ENCODE results near the gene CEP131. TPM values are rescaled to one million over a fixed set of nuclear protein-coding genes. Genes with fewer than 3 reads are reported as not detected.

CEP131 gene
- total RNA-seq, 4 donors from 2014 or later, result 9.2 to 35.0 (median 20.9) TPM

DNA sequence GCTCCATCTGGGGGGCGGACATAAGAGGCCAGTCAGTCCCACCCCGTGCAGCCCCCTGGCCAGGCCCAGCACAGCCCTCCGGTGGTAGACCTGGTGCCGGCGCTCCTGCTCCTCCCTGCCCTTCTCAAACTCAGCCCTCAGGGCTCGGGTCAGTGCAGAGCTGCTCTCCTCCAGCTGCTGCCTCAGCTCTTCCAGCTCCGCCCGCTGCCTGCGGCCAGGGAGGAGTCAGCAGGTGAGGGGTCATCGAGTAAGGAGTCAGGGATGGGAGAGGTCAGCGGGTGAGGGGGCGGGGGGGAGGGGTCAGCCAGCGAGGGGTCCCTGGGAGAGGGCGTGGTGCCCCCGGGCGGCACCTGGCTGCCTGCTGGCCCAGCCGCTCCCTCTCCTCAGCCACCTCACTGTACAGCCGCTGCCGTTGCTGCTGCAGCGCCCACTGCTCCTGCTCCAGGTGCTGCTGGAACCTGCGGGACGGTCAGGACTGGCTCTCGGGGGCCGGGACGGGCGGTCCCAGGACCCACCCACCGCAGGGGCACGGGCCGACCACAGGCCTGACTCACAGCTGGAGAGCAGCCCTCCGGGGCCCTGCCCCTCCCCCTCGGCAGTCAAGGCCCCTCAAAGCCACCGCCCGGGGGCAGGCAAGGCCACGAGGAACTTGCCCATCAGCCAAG is 30.2 kb downstream of the CEP131 start:
- H3K9me3 ChIP-seq, result no peaks in the 10 kb centered on the region
- H3K4me3 ChIP-seq, result no peak overlapping the region
- no peak for DNase-seq (ENCODE audit: low spot score in 2 of 2)
- TF ChIP-seq POLR2A (IDR thresholded peaks at IDR 0.05) (no peak), EP300 (IDR thresholded peaks at IDR 0.05) (no peak)
- TF ChIP-seq, protein P1, sequence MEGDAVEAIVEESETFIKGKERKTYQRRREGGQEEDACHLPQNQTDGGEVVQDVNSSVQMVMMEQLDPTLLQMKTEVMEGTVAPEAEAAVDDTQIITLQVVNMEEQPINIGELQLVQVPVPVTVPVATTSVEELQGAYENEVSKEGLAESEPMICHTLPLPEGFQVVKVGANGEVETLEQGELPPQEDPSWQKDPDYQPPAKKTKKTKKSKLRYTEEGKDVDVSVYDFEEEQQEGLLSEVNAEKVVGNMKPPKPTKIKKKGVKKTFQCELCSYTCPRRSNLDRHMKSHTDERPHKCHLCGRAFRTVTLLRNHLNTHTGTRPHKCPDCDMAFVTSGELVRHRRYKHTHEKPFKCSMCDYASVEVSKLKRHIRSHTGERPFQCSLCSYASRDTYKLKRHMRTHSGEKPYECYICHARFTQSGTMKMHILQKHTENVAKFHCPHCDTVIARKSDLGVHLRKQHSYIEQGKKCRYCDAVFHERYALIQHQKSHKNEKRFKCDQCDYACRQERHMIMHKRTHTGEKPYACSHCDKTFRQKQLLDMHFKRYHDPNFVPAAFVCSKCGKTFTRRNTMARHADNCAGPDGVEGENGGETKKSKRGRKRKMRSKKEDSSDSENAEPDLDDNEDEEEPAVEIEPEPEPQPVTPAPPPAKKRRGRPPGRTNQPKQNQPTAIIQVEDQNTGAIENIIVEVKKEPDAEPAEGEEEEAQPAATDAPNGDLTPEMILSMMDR (IDR thresholded peaks at IDR 0.05), result no peak
- peaks cover 0 to 92% (median 2%) of the 10 kb centered on the region in 3 donors for H3K36me3 ChIP-seq
- 73 to 81% methylated on average over 9 to 32 of the region's 34 CpGs for WGBS, 2 donors
- H3K27me3 ChIP-seq, result no peaks in the 10 kb centered on the region
- peaks cover 0 to 5% (median 0%) of the 10 kb centered on the region in 4 donors for H3K4me1 ChIP-seq
- H3K27ac ChIP-seq, result no peak overlapping the region

DNA sequence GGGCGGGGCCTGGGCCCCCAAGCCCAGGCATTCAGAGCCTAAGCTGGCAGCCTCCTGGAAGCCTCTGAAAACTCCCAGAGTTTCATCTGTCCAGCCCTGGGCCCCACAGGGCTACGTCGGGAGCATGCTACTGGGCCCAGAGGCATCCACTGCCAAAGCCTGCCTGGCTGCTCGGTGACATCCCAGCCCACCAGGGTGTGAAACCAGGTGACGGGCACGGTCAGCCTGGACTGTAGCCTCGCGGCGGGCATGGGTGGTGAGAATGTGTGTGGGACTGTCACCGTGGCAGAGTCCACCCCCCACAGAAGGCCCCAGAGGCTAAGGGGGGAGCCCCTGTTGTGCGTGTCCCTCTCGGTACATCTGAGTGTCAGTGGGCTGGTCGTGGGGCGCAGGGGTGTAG is 31.1 kb downstream of the CEP131 start:
- TF ChIP-seq, protein P1 (IDR thresholded peaks at IDR 0.05), result no peak
- TF ChIP-seq EP300 (IDR thresholded peaks at IDR 0.05) (no peak), POLR2A (IDR thresholded peaks at IDR 0.05) (no peak)
- DNase-seq (ENCODE audit: low spot score in 2 of 2), result no peak
- Histone ChIP-seq H3K4me1 (peaks cover 0 to 5% (median 0%) of the 10 kb centered on the region in 4 donors), H3K27ac (no peak overlapping the region), H3K27me3 (no peaks in the 10 kb centered on the region), H3K36me3 (peaks cover 0 to 83% (median 1%) of the 10 kb centered on the region in 3 donors), H3K9me3 (no peaks in the 10 kb centered on the region), H3K4me3 (no peak overlapping the region)
- 92 to 96% methylated on average over 6 to 10 of the region's 14 CpGs for WGBS, 2 donors

DNA sequence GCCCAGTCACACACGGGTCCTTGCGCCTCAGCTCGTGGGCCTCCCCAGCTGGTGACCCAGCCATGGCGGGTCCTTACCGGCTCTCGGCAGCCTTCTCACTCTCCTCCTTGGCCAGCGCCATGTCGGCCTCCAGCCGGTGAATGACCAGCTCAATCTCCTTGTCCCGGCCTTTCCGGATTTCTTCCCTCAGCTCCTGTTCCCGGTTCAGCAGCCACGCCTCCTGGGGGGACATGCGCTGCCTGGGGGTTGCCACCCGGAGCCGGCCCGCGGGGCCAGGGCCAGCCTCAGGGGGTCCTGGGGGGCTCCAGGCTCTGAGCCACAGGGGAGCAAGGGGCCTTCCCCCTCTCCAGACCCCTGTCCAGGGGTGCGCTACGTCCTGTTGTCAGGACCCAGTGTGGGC is 31.6 kb downstream of the CEP131 start:
- TF ChIP-seq POLR2A (IDR thresholded peaks at IDR 0.05) (no peak), EP300 (IDR thresholded peaks at IDR 0.05) (no peak)
- TF ChIP-seq, protein P1 (IDR thresholded peaks at IDR 0.05), result no peak
- Histone ChIP-seq H3K9me3 (no peaks in the 10 kb centered on the region), H3K36me3 (peaks cover 0 to 78% (median 0%) of the 10 kb centered on the region in 3 donors), H3K4me3 (no peak overlapping the region), H3K27me3 (no peaks in the 10 kb centered on the region), H3K4me1 (peaks cover 0 to 5% (median 0%) of the 10 kb centered on the region in 4 donors), H3K27ac (no peak overlapping the region)
- 91% methylated on average over 13 to 18 of the region's 20 CpGs for WGBS, 2 donors
- DNase-seq (ENCODE audit: low spot score in 2 of 2), result no peak

DNA sequence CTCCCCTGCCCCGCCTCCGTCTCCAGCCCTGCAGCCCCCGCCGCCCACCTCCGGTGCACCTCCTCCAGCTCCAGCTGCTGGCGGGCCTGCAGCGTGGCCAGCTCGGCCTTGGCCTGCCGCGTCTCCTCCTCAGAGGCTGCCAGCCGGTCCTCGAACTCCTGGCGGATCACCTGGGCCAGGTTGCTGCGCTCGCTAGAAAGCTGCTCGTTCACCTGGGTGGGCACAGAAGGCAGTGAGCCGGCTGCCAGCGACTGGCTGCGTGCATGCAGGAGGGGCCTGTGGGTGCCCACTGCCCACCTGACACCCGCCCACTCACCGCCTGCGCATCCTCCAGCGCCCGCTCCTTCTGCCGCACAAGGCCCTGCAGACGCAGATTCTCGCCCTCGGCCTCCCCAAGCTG is 32.2 kb downstream of the CEP131 start:
- H3K27me3 ChIP-seq, result no peaks in the 10 kb centered on the region
- no peak for TF ChIP-seq POLR2A (IDR thresholded peaks at IDR 0.05)
- TF ChIP-seq EP300 (IDR thresholded peaks at IDR 0.05), result no peak
- TF ChIP-seq, protein P1 (IDR thresholded peaks at IDR 0.05), result no peak
- peaks cover 0 to 5% (median 0%) of the 10 kb centered on the region in 4 donors for H3K4me1 ChIP-seq
- peaks cover 0 to 73% (median 0%) of the 10 kb centered on the region in 3 donors for H3K36me3 ChIP-seq
- no peak for DNase-seq (ENCODE audit: low spot score in 2 of 2)
- 91% methylated on average over 17 to 25 of the region's 28 CpGs for WGBS, 2 donors
- H3K9me3 ChIP-seq, result no peaks in the 10 kb centered on the region
- H3K4me3 ChIP-seq, result no peak overlapping the region
- no peak overlapping the region for H3K27ac ChIP-seq

DNA sequence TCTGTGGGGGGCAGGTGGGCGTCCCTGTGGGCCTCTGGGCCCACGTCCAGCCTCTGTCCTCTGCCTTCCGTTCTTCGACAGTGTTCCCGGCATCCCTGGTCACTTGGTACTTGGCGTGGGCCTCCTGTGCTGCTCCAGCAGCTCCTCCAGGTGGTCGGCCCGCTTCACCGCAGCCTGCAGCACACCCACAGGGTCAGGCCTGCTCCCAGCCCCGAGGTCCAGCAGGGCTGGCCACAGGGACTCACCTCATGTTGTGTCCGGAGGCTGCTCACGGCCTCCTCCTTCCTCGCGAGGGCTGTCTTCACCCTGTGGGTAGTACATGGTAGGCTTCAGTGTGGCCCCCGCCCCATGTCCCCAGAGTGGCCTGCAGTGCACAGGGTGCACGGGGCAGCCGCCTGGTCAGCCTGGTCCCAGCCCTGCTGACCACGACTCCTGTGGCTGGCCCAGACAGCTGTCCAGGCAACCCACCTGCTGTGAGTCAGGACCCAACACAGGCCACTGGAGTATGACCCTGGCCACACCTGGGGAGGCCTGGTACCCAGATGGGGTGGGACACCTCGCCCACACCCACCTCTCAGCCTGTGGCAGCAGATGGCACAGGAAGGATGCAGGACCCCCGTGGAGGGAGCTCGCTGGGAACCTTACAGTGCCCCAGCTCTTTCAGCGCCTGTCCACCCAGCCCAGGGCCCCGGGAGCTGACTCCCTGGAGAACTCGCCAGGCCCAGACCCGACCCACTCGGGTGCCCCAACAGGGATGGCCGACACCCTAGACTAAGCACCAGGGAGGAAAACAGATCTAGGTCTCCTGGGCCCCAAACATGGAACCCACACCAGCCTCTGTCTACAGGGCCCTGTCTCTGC is 32.9 kb downstream of the CEP131 start:
- TF ChIP-seq POLR2A (IDR thresholded peaks at IDR 0.05), result no peak
- TF ChIP-seq, protein P1 (IDR thresholded peaks at IDR 0.05), result peak in 4 of 5 experiments; percentile 20 to 66 (median 36)
- no peak for TF ChIP-seq EP300 (IDR thresholded peaks at IDR 0.05)
- WGBS, 2 donors, result 44 to 71% methylated on average over 9 to 18 of the region's 27 CpGs
- Histone ChIP-seq H3K27ac (peak overlapping the region in 1 of 4 donors; percentile 20), H3K36me3 (peaks cover 0 to 66% (median 0%) of the 10 kb centered on the region in 3 donors), H3K4me1 (peaks cover 0 to 5% (median 0%) of the 10 kb centered on the region in 4 donors), H3K27me3 (no peaks in the 10 kb centered on the region), H3K9me3 (no peaks in the 10 kb centered on the region), H3K4me3 (no peak overlapping the region)
- no peak for DNase-seq (ENCODE audit: low spot score in 2 of 2)

Data from tibial nerve (tissue), 4 donors.